Osteoblast (primary cell): Measurements from ENCODE around the gene BPTF. TPM values are rescaled to one million over a fixed set of nuclear protein-coding genes. Genes with fewer than 3 reads are reported as not detected.

ENCODE experiments used
- DNase-seq: peaks from one replicate; pipeline ENCODE4 v3.0.0; 2011; ENCODE audit warnings: low spot score, mixed read lengths; ENCODE audit not compliant: insufficient read length; ENCODE audit errors: missing footprints
- H2AFZ ChIP-seq: 2 replicates; pipeline ENCODE4 v1.6.0; 2011; ENCODE audit warnings: mild to moderate bottlenecking, low read length
- H3K27ac ChIP-seq: 2 replicates; pipeline ENCODE4 v1.5.1; 2011; ENCODE audit warnings: mild to moderate bottlenecking, low read depth, low read length, moderate library complexity
- H3K27me3 ChIP-seq: 2 replicates; pipeline ENCODE4 v1.6.0; 2012; ENCODE audit warnings: mild to moderate bottlenecking, control low read depth, inconsistent platforms, low read length, moderate library complexity; ENCODE audit not compliant: insufficient read depth
- H3K36me3 ChIP-seq: 2 replicates; pipeline ENCODE4 v1.5.1; 2011; ENCODE audit warnings: mild to moderate bottlenecking, low read length, control low read depth, moderate library complexity; ENCODE audit not compliant: insufficient read depth
- H3K4me1 ChIP-seq: 2 replicates; pipeline ENCODE4 v1.5.1; 2011; ENCODE audit warnings: mild to moderate bottlenecking, low read length, control low read depth, moderate library complexity; ENCODE audit not compliant: insufficient read depth
- H3K4me2 ChIP-seq: 2 replicates; pipeline ENCODE4 v1.6.0; 2011; ENCODE audit warnings: mild to moderate bottlenecking, low read length; ENCODE audit not compliant: insufficient read depth
- H3K4me3 ChIP-seq: fragments of 200-600 bp; sonication (generic); 3 replicates; pipeline ENCODE4 v1.5.1; 2012; ENCODE audit warnings: mild to moderate bottlenecking, low read length, inconsistent platforms; ENCODE audit not compliant: insufficient read depth
- H3K79me2 ChIP-seq: 2 replicates; pipeline ENCODE4 v1.6.0; 2012; ENCODE audit warnings: mild to moderate bottlenecking, low read length, control low read depth, inconsistent platforms; ENCODE audit not compliant: insufficient read depth
- H3K9me3 ChIP-seq: 2 replicates; pipeline ENCODE4 v1.5.1; 2011; ENCODE audit warnings: low read depth, low read length, control low read depth
- H4K20me1 ChIP-seq: 2 replicates; pipeline ENCODE4 v1.6.0; 2012; ENCODE audit warnings: mild to moderate bottlenecking, low read length, control low read depth; ENCODE audit not compliant: insufficient read depth
- total RNA-seq: library from RNA; depleted of rRNA; stranded (reverse); fragments of >200 nt; gene quantifications from 2 replicates; pipeline ENCODE4 v1.2.3, GENCODE V29; 2012
- TF ChIP-seq, protein P1 (sequence below): IDR thresholded peaks from 2 replicates; pipeline ENCODE4 v1.5.1; 2011; ENCODE audit warnings: mild to moderate bottlenecking, low read depth, low read length, moderate library complexity; ENCODE audit errors: extremely low read depth

The BPTF gene
- total RNA-seq, 1 donor = 59.7 TPM

DNA sequence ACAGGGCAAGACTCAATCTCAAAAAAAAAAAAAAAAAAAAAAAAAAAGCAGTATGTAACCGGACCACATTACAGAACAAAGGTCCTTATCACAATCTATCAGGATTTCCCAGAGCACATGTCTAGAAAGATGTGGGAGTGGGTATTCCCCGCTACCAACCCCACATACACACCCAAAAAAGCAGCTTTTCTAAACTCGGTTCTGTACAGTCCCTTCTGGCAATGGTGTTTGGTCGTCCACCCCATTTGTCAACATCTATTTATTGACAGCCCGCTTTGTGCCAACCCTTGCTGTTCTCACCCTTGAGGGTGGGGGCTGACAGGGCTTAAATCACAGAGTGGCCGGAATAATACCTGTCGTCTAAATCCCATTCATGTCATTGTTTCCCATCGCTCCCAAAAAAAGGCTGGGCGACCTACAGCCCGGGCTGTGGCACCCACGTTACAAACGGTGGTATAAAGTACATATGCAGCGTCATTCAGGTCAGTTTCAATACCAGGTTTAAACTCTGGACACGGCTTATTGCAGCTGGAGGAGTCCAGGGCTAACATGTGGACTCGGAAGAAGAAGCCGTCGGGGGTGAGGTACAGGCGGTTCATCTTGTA lies 167.3 kb downstream of the BPTF start:
- DNase-seq = no peak
- Histone ChIP-seq H3K36me3 (no peaks in the 10 kb centered on the region), H3K4me3 (peak overlapping the region; percentile 84), H3K79me2 (no peaks in the 10 kb centered on the region), H3K27me3 (no peaks in the 10 kb centered on the region), H4K20me1 (peaks cover 6% of the 10 kb centered on the region), H3K4me2 (peak overlapping the region; percentile 93), H3K9me3 (no peaks in the 10 kb centered on the region), H3K4me1 (peaks cover 20% of the 10 kb centered on the region), H2AFZ (peak overlapping the region; percentile 92), H3K27ac (peak overlapping the region; percentile 71)
- TF ChIP-seq, protein P1, sequence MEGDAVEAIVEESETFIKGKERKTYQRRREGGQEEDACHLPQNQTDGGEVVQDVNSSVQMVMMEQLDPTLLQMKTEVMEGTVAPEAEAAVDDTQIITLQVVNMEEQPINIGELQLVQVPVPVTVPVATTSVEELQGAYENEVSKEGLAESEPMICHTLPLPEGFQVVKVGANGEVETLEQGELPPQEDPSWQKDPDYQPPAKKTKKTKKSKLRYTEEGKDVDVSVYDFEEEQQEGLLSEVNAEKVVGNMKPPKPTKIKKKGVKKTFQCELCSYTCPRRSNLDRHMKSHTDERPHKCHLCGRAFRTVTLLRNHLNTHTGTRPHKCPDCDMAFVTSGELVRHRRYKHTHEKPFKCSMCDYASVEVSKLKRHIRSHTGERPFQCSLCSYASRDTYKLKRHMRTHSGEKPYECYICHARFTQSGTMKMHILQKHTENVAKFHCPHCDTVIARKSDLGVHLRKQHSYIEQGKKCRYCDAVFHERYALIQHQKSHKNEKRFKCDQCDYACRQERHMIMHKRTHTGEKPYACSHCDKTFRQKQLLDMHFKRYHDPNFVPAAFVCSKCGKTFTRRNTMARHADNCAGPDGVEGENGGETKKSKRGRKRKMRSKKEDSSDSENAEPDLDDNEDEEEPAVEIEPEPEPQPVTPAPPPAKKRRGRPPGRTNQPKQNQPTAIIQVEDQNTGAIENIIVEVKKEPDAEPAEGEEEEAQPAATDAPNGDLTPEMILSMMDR = no peak

GRCh38 chr17:67993153-67993997 lies 168.1 kb downstream of the BPTF start:
- TF ChIP-seq, protein P1 = no peak
- DNase-seq = peak; percentile 98
- H4K20me1 ChIP-seq = peaks cover 6% of the 10 kb centered on the region
- H3K4me2 ChIP-seq = peak overlapping the region; percentile 99
- H3K27me3 ChIP-seq = no peaks in the 10 kb centered on the region
- no peaks in the 10 kb centered on the region for H3K36me3 ChIP-seq
- no peaks in the 10 kb centered on the region for H3K9me3 ChIP-seq
- H3K79me2 ChIP-seq = no peaks in the 10 kb centered on the region
- H3K27ac ChIP-seq = peak overlapping the region; percentile 71
- H2AFZ ChIP-seq = peak overlapping the region; percentile 92
- H3K4me1 ChIP-seq = peaks cover 20% of the 10 kb centered on the region
- peak overlapping the region; percentile 84 for H3K4me3 ChIP-seq

DNA sequence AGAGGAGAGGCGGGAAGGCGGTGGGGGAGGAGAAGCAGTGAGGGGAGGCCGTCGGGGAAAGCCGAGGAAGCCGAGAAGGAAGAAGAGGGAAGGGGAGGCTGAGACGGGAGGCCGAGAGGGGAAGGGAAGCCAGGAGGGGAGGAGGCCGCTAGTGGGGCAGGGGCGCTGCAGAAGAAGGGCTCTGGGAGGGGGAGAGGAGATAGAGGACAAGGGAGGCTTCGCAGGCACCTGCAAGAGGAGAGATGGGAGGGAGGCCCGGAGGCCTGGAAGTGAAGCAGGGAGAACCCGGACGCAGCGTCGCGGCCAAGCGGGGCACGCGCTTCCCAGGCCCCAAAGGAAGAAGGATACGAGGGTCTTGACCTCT lies 168.7 kb downstream of the BPTF start:
- Histone ChIP-seq H3K79me2 (no peaks in the 10 kb centered on the region), H4K20me1 (peaks cover 6% of the 10 kb centered on the region), H3K27ac (peak overlapping the region; percentile 24), H3K4me1 (peaks cover 20% of the 10 kb centered on the region), H3K4me2 (peak overlapping the region; percentile 99), H3K27me3 (no peaks in the 10 kb centered on the region), H3K4me3 (peak overlapping the region; percentile 83), H3K36me3 (no peaks in the 10 kb centered on the region), H3K9me3 (no peaks in the 10 kb centered on the region), H2AFZ (peak overlapping the region; percentile 90)
- TF ChIP-seq, protein P1 = no peak
- DNase-seq = no peak
